Neural progenitor cell (in vitro differentiated cells): ENCODE results near the gene SOCS6.

Experiments
- CTCF ChIP-seq: fragments of 200-600 bp; sonication (generic); IDR thresholded peaks from 2 replicates; pipeline ENCODE4 v1.5.1; 2017; ENCODE audit warnings: antibody characterized with exemption, mild to moderate bottlenecking
- EZH2phosphoT487 ChIP-seq: fragments of 200-600 bp; sonication (generic); IDR thresholded peaks from 2 replicates; pipeline ENCODE4 v1.6.1; 2017; ENCODE audit warnings: antibody characterized with exemption

GRCh38 chr18:70359071-70359470 lies 70.2 kb downstream of the SOCS6 start:
- TF ChIP-seq CTCF: no peak
- TF ChIP-seq EZH2phosphoT487: no peak
